Retinal pigment epithelial cell (primary cell): Measurements from ENCODE around the gene NXNL2.

ENCODE experiments used
- DNase-seq: peaks from one replicate; pipeline ENCODE4 v3.0.0-alpha.2; 2010; ENCODE audit warnings: low read depth
- H3K4me3 ChIP-seq: 2 replicates; pipeline ENCODE4 v1.5.1; 2011; ENCODE audit warnings: mild to moderate bottlenecking, low read length, control low read depth, moderate library complexity
- TF ChIP-seq, protein P1 (sequence below): conservative IDR thresholded peaks from 2 replicates; pipeline ENCODE4 v1.5.1; 2011; ENCODE audit warnings: low read depth, low read length, control low read depth, inconsistent platforms

The NXNL2 gene

DNA sequence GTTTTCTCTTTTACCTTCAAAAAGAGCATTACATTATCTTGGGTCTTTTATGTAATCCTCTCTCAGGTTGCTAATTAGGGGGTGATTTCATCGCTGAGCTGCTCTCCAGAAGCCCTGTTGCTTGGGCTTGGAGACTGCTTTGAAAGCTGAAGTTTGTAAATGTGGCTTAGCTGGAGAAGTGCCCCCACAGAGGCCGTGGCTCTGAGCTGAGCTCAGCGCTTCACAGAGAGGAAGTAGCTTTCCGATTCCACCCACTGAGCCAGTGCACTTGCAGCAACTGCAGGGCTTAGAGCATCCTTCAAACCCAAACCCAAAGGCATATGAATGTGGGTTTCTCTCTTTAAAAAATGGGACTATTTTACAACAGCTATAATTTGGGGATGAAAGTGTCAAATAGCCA is 13.7 kb upstream of the NXNL2 start:
- no peak overlapping the region for H3K4me3 ChIP-seq
- TF ChIP-seq, protein P1, sequence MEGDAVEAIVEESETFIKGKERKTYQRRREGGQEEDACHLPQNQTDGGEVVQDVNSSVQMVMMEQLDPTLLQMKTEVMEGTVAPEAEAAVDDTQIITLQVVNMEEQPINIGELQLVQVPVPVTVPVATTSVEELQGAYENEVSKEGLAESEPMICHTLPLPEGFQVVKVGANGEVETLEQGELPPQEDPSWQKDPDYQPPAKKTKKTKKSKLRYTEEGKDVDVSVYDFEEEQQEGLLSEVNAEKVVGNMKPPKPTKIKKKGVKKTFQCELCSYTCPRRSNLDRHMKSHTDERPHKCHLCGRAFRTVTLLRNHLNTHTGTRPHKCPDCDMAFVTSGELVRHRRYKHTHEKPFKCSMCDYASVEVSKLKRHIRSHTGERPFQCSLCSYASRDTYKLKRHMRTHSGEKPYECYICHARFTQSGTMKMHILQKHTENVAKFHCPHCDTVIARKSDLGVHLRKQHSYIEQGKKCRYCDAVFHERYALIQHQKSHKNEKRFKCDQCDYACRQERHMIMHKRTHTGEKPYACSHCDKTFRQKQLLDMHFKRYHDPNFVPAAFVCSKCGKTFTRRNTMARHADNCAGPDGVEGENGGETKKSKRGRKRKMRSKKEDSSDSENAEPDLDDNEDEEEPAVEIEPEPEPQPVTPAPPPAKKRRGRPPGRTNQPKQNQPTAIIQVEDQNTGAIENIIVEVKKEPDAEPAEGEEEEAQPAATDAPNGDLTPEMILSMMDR = no peak
- DNase-seq = no peak

DNA sequence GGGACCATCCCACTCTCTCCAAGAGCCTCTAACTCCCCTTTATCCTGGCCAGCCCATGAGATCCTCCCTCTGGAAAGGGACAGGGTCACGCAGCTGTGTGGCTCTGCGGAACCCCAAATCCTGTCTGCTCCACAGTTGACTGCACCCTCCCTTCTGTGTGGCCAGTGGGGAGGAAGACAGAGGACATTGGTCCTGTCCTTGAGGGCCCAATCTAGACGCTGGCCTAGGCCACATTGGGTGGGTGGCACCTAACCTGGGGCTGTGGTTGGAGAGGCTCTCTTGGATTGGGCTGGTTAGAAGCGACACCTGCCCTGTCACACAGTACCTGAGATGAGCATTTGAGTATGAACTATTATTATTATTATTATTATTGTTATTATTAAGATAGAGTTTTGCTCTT is 12.6 kb upstream of the NXNL2 start:
- no peak for DNase-seq
- H3K4me3 ChIP-seq = no peak overlapping the region
- TF ChIP-seq, protein P1 = no peak

DNA sequence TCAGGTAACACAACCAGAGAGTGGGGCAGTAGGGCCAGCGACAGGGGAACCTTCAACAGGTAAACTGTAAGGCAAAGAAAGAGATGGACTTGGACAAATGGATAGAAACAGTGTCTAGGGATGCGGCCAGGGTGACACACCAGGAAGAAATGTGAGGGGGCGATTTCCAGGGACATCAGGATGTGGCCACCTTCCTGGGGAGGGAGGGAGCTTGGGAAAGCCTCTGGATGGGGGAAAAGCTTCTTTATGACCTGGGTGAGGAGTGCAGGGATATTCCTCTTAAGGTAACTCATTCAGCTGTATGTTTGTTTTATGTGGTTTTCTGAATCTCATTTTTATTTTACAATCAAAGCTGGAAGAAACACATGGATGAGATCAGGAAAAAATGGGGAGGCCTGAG is 11.9 kb upstream of the NXNL2 start:
- TF ChIP-seq, protein P1 = no peak
- DNase-seq = no peak
- no peak overlapping the region for H3K4me3 ChIP-seq

DNA sequence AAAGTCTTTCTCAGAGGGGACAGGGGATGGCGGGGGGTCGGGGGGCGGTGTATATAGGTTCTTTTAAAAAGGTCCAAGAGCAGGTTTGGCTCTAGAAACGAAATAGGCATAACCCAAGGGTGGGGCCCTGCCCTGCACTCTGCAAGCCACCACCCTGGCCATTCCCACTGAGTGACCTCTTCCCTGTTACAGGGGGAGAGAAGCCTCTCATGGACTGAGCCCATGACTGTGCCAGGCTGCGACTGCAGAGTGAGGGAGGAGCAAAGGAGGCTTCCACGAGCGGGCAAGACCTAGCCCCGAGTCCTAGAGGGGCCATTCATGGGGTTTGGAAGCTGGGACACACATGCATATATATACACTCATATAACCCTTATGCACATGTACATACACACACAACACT is 10.1 kb upstream of the NXNL2 start:
- no peak for DNase-seq
- no peak overlapping the region for H3K4me3 ChIP-seq
- TF ChIP-seq, protein P1 = no peak

DNA sequence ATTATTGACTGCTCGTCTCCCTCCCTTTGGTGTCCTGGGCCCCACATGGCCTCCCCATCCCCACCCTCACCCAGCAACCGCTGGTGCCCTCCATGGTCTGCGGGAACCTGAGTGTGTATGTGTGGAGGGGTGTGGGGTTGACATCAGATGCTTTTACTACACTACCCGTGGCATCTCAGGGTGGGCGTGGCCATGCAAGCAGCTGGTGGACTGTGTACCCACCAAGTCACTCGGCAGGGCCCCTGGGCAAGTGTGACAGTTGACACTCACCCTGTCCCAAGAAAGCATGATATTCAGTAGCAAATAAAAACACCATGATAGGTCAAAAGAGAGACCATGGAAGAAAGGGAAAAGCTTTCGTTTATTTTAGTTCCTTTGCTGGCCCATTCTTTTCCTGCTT is 7.4 kb upstream of the NXNL2 start:
- TF ChIP-seq, protein P1 = no peak
- no peak for DNase-seq
- H3K4me3 ChIP-seq = no peak overlapping the region

DNA sequence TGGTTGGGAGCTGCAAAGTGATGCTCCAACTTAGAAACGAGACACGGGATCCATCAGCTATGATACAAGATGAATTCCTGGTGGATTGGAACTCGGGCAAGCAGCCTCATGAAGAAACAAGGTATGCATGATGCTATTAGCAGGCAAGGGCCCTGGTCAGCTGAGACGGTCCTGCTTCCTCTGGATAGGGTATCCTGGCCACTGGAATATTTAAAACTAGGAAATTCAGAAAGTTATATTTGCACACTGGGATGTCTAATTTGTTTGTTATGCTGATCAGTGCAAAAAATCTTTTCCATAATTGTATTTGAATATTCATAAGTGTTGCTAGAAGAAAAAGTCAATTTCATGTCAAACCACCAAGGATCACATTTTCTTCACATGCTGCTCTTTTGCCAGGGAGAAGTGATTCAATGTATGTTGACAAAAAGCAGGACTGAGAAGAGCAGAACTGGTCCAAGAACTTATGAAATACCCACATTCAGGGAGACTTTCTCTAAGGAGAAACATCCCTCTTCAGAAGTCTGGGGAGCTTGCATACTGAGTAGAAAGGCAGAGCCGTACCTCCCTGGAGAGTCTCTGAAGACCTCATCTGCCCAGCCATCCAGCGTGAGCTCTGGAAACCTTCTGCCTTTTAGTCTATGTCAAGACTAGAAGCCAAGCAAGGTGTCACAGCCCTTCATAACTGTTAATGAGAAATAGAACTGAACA is 6.7 kb upstream of the NXNL2 start:
- DNase-seq = no peak
- H3K4me3 ChIP-seq = no peak overlapping the region
- TF ChIP-seq, protein P1 = no peak

DNA sequence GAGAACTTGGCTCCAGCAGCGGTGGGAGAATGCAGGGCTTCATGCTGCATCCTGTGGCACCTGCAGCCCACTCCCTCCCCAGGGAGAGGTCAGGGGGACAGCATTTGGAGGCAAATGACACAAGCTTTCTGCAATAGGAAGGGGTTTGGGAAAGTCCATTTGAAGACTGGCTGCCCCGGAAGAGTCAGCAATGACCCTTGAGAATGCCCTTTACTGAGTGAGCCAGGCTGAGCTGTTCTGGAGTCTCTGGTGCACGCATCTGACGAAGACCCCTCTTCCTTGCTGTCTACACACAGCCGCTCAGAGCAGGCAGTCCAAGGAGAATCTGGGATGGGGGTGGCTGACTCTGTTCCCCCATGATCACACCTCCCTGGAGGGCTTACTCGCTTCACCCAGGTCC is 5.5 kb upstream of the NXNL2 start:
- DNase-seq = no peak
- TF ChIP-seq, protein P1 = no peak
- H3K4me3 ChIP-seq = no peak overlapping the region
